Liver (tissue), 3 donors: ENCODE measurements around the gene HSP90B1.

ENCODE experiments used
- JUND ChIP-seq, 2 donors: IDR thresholded peaks; 2 replicates each; pipeline ENCODE4 v1.6.1; 2016; ENCODE audit warnings: antibody characterized with exemption in 2 of 2
- SP1 ChIP-seq: IDR thresholded peaks from 2 replicates; pipeline ENCODE4 v1.6.1; 2018; ENCODE audit warnings: antibody characterized with exemption, mild to moderate bottlenecking
- TF ChIP-seq, protein P1 (sequence below): fragments of 150-350 bp; IDR thresholded peaks from 2 replicates; pipeline ENCODE4 v1.5.1; 2017; ENCODE audit warnings: improper control_type of control experiment, low read depth, low read length; ENCODE audit not compliant: missing input control
- TF ChIP-seq, protein P2 (sequence below): IDR thresholded peaks from 2 replicates; pipeline ENCODE4 v1.6.1; 2016; ENCODE audit warnings: antibody characterized with exemption
- donor health status: healthy.
- donor health status: healthy.

DNA sequence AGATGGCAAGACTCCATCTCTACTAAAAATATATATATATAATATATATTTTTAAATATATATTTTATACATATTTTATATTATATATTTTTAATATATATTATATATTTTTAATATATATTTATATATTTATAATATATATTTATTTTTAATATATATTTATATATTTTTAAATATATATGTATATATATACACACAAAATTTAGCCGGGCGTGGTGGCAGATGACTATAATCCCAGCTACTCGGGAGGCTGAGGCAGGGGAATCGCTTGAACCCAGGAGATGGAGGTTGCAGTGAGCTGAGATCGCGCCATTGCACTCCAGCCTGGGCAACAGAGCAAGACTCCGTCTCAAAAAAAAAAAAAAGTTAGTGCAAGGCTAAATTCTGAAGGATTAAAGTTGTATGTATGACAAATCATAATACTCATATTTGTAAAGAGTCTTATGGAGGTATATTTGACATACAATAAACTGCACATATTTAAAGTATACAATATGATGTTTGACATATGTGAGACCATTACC is 27.7 kb downstream of the HSP90B1 start:
- TF ChIP-seq, protein P1, sequence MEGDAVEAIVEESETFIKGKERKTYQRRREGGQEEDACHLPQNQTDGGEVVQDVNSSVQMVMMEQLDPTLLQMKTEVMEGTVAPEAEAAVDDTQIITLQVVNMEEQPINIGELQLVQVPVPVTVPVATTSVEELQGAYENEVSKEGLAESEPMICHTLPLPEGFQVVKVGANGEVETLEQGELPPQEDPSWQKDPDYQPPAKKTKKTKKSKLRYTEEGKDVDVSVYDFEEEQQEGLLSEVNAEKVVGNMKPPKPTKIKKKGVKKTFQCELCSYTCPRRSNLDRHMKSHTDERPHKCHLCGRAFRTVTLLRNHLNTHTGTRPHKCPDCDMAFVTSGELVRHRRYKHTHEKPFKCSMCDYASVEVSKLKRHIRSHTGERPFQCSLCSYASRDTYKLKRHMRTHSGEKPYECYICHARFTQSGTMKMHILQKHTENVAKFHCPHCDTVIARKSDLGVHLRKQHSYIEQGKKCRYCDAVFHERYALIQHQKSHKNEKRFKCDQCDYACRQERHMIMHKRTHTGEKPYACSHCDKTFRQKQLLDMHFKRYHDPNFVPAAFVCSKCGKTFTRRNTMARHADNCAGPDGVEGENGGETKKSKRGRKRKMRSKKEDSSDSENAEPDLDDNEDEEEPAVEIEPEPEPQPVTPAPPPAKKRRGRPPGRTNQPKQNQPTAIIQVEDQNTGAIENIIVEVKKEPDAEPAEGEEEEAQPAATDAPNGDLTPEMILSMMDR, result no peak
- TF ChIP-seq SP1 (no peak), JUND (IDR thresholded peaks at IDR 0.05) (no peak)
- TF ChIP-seq, protein P2, sequence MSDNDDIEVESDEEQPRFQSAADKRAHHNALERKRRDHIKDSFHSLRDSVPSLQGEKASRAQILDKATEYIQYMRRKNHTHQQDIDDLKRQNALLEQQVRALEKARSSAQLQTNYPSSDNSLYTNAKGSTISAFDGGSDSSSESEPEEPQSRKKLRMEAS, result no peak
